ENCODE data around the gene ELMO1.
A peak's percentile ranks its signal among the peaks of the same experiment; 100 is the strongest.

ELMO1 gene

GRCh38 chr7:37471619-37472018, 23.0 kb upstream of the ELMO1 start:
- no peak for DNase-seq

- no peak for DNase-seq
Observed at GRCh38 chr7:37467002-37467401, 18.3 kb upstream of the ELMO1 start.

GRCh38 chr7:37462138-37462537, 13.5 kb upstream of the ELMO1 start:
- no peak for DNase-seq

GRCh38 chr7:37455081-37455480, 6.4 kb upstream of the ELMO1 start:
- no peak for DNase-seq

GRCh38 chr7:37452346-37452745, 3.7 kb upstream of the ELMO1 start:
- DNase-seq, result no peak

GRCh38 chr7:37450035-37450434, 1.4 kb upstream of the ELMO1 start:
- DNase-seq, result no peak

- DNase-seq, result no peak
Observed at GRCh38 chr7:37449621-37450020, 957 bp upstream of the ELMO1 start.

- DNase-seq, result no peak
Observed at GRCh38 chr7:37448011-37448635, 541 bp downstream of the ELMO1 start.

- DNase-seq, result no peak
Observed at GRCh38 chr7:37446371-37446770, 2.3 kb downstream of the ELMO1 start.

- no peak for DNase-seq
Observed at GRCh38 chr7:37445790-37446189, 2.9 kb downstream of the ELMO1 start.

- no peak for DNase-seq
Observed at GRCh38 chr7:37445064-37445723, 3.5 kb downstream of the ELMO1 start.

GRCh38 chr7:37443627-37444026, 5.0 kb downstream of the ELMO1 start:
- DNase-seq, result no peak

- DNase-seq, result no peak
Observed at GRCh38 chr7:37442268-37442667, 6.4 kb downstream of the ELMO1 start.

- DNase-seq, result no peak
Observed at GRCh38 chr7:37441816-37442215, 6.8 kb downstream of the ELMO1 start.

GRCh38 chr7:37441386-37441760, 7.3 kb downstream of the ELMO1 start:
- DNase-seq, result peak in 1 of 2 experiments; percentile 15

- DNase-seq, result no peak
Observed at GRCh38 chr7:37440738-37441385, 7.8 kb downstream of the ELMO1 start.

GRCh38 chr7:37439653-37440026, 9.0 kb downstream of the ELMO1 start:
- DNase-seq, result no peak

GRCh38 chr7:37438906-37439652, 9.6 kb downstream of the ELMO1 start:
- peak in 1 of 2 experiments; percentile 21 for DNase-seq

GRCh38 chr7:37435156-37435855, 13.4 kb downstream of the ELMO1 start:
- no peak for DNase-seq

GRCh38 chr7:37434529-37434928, 14.1 kb downstream of the ELMO1 start:
- no peak for DNase-seq

- no peak for DNase-seq
Observed at GRCh38 chr7:37433166-37433565, 15.5 kb downstream of the ELMO1 start.

- no peak for DNase-seq
Observed at GRCh38 chr7:37432281-37432920, 16.3 kb downstream of the ELMO1 start.

- DNase-seq, result no peak
Observed at GRCh38 chr7:37431413-37431812, 17.3 kb downstream of the ELMO1 start.
